HepG2 (cell line): ENCODE results near the gene ANKK1. TPM values are rescaled to one million over a fixed set of nuclear protein-coding genes. Genes with fewer than 3 reads are reported as not detected.

Source experiments
- ATAC-seq: fragments of 200-7000 bp; cut with Tn5 transposase; 3 replicates; pipeline ENCODE4 v1.9.1; 2020; ENCODE audit warnings: mild to moderate bottlenecking, moderate library complexity
- BruUV-seq: library from RNA; stranded (reverse); fragments of 400-500 nt; replicated peaks from 2 replicates; lab custom pipeline; 2021; lab: Mats Ljungman, UMichigan
- CTCF ChIA-PET: fragments of 300-600 bp; formaldehyde crosslinking; extraction: SDS; loops from one replicate; lab custom pipeline; 2021; ENCODE audit warnings: low total read pairs, inconsistent platforms, low intra/inter-chr PET ratio; lab: Yijun Ruan, JAX
- POLR2A ChIA-PET: fragments of 350-600 bp; sonication (Branson Sonifier 250); formaldehyde crosslinking; loops from one replicate; lab custom pipeline; 2020; ENCODE audit warnings: antibody characterized with exemption, inconsistent platforms; lab: Yijun Ruan, JAX
- DNase-seq: peaks from one replicate; pipeline ENCODE4 v3.0.0-alpha.2; 2015; ENCODE audit warnings: low spot score
- FAIRE-seq: peaks from 3 replicates; lab custom pipeline; 2011; peaks lifted over from hg19 to GRCh38; lab: Jason Lieb, UNC
- H2AFZ ChIP-seq: one replicate; pipeline ENCODE4 v1.6.1; 2011; ENCODE audit warnings: low read length, inconsistent platforms
- H3K27ac ChIP-seq: fragments of 300-600 bp; 3 replicates; pipeline ENCODE4 v1.8.0; 2011; ENCODE audit warnings: mixed run types, mild to moderate bottlenecking, mixed read lengths, low read length, inconsistent platforms; ENCODE audit not compliant: insufficient read depth; ENCODE audit errors: extremely low read length
- H3K27me3 ChIP-seq, 2 experiments: fragments of 200-600 bp in 1 of 2; 2 replicates in 1 of 2; 3 replicates in 1 of 2; pipeline versions ENCODE4 v1.6.0 to v1.8.0; 2011; ENCODE audit warnings: low read length in 2 of 2, mild to moderate bottlenecking in 2 of 2, moderate library complexity in 2 of 2, inconsistent platforms in 1 of 2; ENCODE audit not compliant: insufficient read depth in 2 of 2, control insufficient read depth in 1 of 2
- H3K36me3 ChIP-seq, 2 experiments: fragments of 200-600 bp in 1 of 2; replicated peaks in 1 of 2; 2 replicates in 1 of 2; 3 replicates in 1 of 2; pipeline versions ENCODE4 v1.5.1 to v1.8.0; 2011; ENCODE audit warnings: low read length in 2 of 2, inconsistent platforms in 1 of 2; ENCODE audit not compliant: insufficient read depth in 2 of 2, control insufficient read depth in 1 of 2
- H3K4me1 ChIP-seq: 2 replicates; pipeline ENCODE4 v1.5.1; 2012; ENCODE audit warnings: low read length, inconsistent platforms; ENCODE audit not compliant: insufficient read depth
- H3K4me2 ChIP-seq: 2 replicates; pipeline ENCODE4 v1.6.0; 2011; ENCODE audit warnings: low read depth, low read length, inconsistent platforms
- H3K4me3 ChIP-seq, 3 experiments: fragments of 200-600 bp in 1 of 3; sonication (generic), shearing (Covaris generic) in 1 of 3; replicated peaks in 1 of 3; 2 replicates each; pipeline ENCODE4 v1.5.1; 2011 to 2016; ENCODE audit warnings: low read length in 3 of 3, inconsistent platforms in 2 of 3, low read depth in 2 of 3, mild to moderate bottlenecking in 2 of 3, control low read depth in 1 of 3, mixed read lengths in 1 of 3; ENCODE audit not compliant: insufficient read depth in 1 of 3
- H3K79me2 ChIP-seq: one replicate; pipeline ENCODE4 v1.6.1; 2011; ENCODE audit warnings: low read length, inconsistent platforms; ENCODE audit not compliant: insufficient read depth
- H3K9ac ChIP-seq: 2 replicates; pipeline ENCODE4 v1.6.0; 2011; ENCODE audit warnings: mild to moderate bottlenecking, low read depth, low read length, inconsistent platforms; ENCODE audit not compliant: insufficient read depth
- H3K9me3 ChIP-seq: 2 replicates; pipeline ENCODE4 v1.5.1; 2012; ENCODE audit warnings: mild to moderate bottlenecking, low read length
- H4K20me1 ChIP-seq: 2 replicates; pipeline ENCODE4 v1.6.0; 2011; ENCODE audit warnings: inconsistent platforms, mild to moderate bottlenecking, low read length, moderate library complexity; ENCODE audit not compliant: insufficient read depth
- ETV5 ChIP-seq: IDR thresholded peaks from 2 replicates; pipeline ENCODE4 v1.6.1; 2018; ENCODE audit warnings: missing biosample characterization, missing genetic modification reagents, inconsistent platforms, borderline replicate concordance
- HDAC6 ChIP-seq: fragments of 200-600 bp; sonication (generic); IDR thresholded peaks from 2 replicates; pipeline ENCODE4 v1.7.0; 2017; ENCODE audit warnings: mild to moderate bottlenecking, antibody characterized with exemption, low read length, low read depth
- SALL2 ChIP-seq: sonication (generic); formaldehyde crosslinking; IDR thresholded peaks from 2 replicates; pipeline ENCODE4 v1.8.1; 2023; ENCODE audit warnings: mild to moderate bottlenecking, missing genetic modification reagents, inconsistent platforms
- ZNF17 ChIP-seq: sonication (generic); formaldehyde crosslinking; IDR thresholded peaks from 2 replicates; pipeline ENCODE4 v1.5.0; 2020; ENCODE audit warnings: mild to moderate bottlenecking, missing genetic modification reagents
- ZNF333 ChIP-seq: sonication (generic); formaldehyde crosslinking; IDR thresholded peaks from 2 replicates; pipeline ENCODE4 v1.4.0; 2020; ENCODE audit warnings: mild to moderate bottlenecking, missing genetic modification reagents, borderline replicate concordance
- ZNF891 ChIP-seq: sonication (generic); formaldehyde crosslinking; IDR thresholded peaks from 2 replicates; pipeline ENCODE4 v1.5.0; 2020; ENCODE audit warnings: mild to moderate bottlenecking, missing genetic modification reagents
- WGBS: methylation state at CpG from one replicate; pipeline ENCODE4 v1.1.6; 2017; ENCODE audit warnings: low lambda C conversion rate; 5-methylcytosine and 5-hydroxymethylcytosine counted together
- in situ Hi-C: cut with HindIII; loops from 2 replicates; pipeline ENCODE4 v1.10.0; 2017; ENCODE audit warnings: low pct_unique_long_range_greater_than_20kb; ENCODE audit not compliant: extremely low pct_ligation_motif_present
- intact Hi-C: fragments of 100-400 bp; cut with micrococcal nuclease; formaldehyde crosslinking; loops from one replicate; pipeline ENCODE4 v1.10.0; 2022; ENCODE audit not compliant: unreplicated experiment
- microRNA-seq: library from miRNA; unstranded; fragments of <30 nt; microRNA quantifications from one replicate; pipeline ENCODE4, GENCODE V29; 2020
- polyA plus RNA-seq, 8 experiments: library from polyadenylated mRNA; depleted of rRNA in 3 of 8; stranded (reverse) in 7 of 8; unstranded in 1 of 8; fragments of >200 nt; fragmentation: Illumina TruSeq in 4 of 8; extraction: Trizol in 4 of 8; gene quantifications; 2 replicates each; pipeline versions ENCODE4 v1.2.1 to v1.2.3, GENCODE V29; 2011 to 2016; ENCODE audit warnings: low read depth in 4 of 8, missing spikeins in 1 of 8, mixed read lengths in 1 of 8; ENCODE audit not compliant: insufficient read depth in 1 of 8
- small RNA-seq, 3 experiments: library from RNA; depleted of rRNA; stranded (forward); fragments of <200 nt; gene quantifications; one replicate each; pipeline ENCODE3, GENCODE V24; 2012; ENCODE audit warnings: low read depth in 2 of 3, low replicate concordance in 1 of 3; ENCODE audit not compliant: insufficient read length in 3 of 3, insufficient read depth in 2 of 3
- total RNA-seq, 5 experiments: library from RNA; depleted of rRNA; stranded (reverse); fragments of >200 nt; fragmentation: Illumina TruSeq; extraction: Trizol; gene quantifications; 2 replicates each; pipeline ENCODE4 v1.2.3, GENCODE V29; 2016; ENCODE audit warnings: low read depth in 1 of 5

Gene ANKK1
- total and polyA plus RNA-seq, 2 of the 13 experiments (the other 11 are each of a cell fraction or from before 2014, with no cell fraction given) = 0.04 to 0.22 TPM

DNA sequence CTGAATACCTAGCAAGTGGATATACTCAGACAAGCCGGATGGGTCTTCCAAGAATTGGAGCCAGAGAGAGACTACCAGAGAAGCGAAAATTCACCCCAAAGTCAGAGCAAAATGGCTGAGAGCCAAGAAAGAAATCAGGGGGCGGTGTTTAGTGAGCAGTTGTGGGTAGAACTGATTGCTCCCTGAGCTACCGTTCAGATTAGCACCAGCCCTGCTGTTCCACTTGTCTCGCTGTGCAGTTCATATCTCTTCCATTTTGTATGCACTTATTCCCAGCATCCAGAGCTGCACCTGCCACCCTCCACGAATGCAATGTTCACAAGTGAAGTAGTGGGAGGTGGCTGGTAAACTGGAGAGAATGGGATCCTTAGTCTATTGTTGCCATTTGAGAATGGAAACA lies 62.2 kb downstream of the ANKK1 start:
- ATAC-seq (no peak), DNase-seq (no peak), FAIRE-seq (no peak)
- Histone ChIP-seq H3K4me2 (no peak overlapping the region), H3K4me3 (no peak overlapping the region), H2AFZ (no peak overlapping the region), H3K9ac (no peak overlapping the region), H3K9me3 (no peaks in the 10 kb centered on the region), H3K79me2 (no peaks in the 10 kb centered on the region), H3K36me3 (no peaks in the 10 kb centered on the region), H3K27me3 (peaks cover 3 to 32% of the 10 kb centered on the region in 2 experiments; a peak in 4 of 5 replicates), H3K27ac (no peak overlapping the region), H4K20me1 (no peaks in the 10 kb centered on the region), H3K4me1 (no peaks in the 10 kb centered on the region)
- CTCF ChIA-PET = no interaction called here
- no TSS peak for BruUV-seq
- WGBS = 27% methylated on average over 6 of the region's 6 CpGs
- TF ChIP-seq HDAC6 (no peak), ZNF17 (no peak), ZNF333 (CRISPR knock-in tag) (no peak), ZNF891 (no peak), SALL2 (CRISPR knock-in tag) (no peak), ETV5 (CRISPR knock-in tag) (no peak)
- POLR2A ChIA-PET = no interaction called here
- intact Hi-C loops = no loop called here
- in situ Hi-C loops = no loop called here

Small RNA genes lying within 50 kb of the gene (microRNA-seq; reads per million reads assigned to microRNA genes)
- gene MIR4301 = not detected

Small RNA genes lying within 50 kb of the gene (small RNA-seq; reads per million reads assigned to genes)
- 0 reads per million in 3 experiments for gene MIR4301

Other genes with a start within 250 kb of the ANKK1 start
- gene TTC12, start 73.2 kb upstream of the ANKK1 start, total RNA-seq (2016; rRNA removed; fragmentation: Illumina TruSeq; extraction: Trizol) = 11.6 and 13.3 TPM in 2 replicates
- gene TTC12, start 73.2 kb upstream of the ANKK1 start, polyA plus RNA-seq (2011; rRNA removed) = 4.0 and 5.4 TPM in 2 replicates
- gene DRD2, start 87.6 kb downstream of the ANKK1 start, total RNA-seq (2016; rRNA removed; fragmentation: Illumina TruSeq; extraction: Trizol) = not detected in 2 replicates
- gene DRD2, start 87.6 kb downstream of the ANKK1 start, polyA plus RNA-seq (2011; rRNA removed) = 0.16 TPM in 1 of 2 replicates, not detected in the other